GM19324 (cell line): Measurements from ENCODE around the gene MYPN.
"Not testable (repeated sequence)": the region's sequence is repeated elsewhere in the genome, so short reads cannot be mapped to it uniquely, and the experiment has no call there.

Experiments used
- ATAC-seq: cut with Tn5 transposase; IDR thresholded peaks from one replicate; pipeline ENCODE4 v1.9.1; 2021; ENCODE audit warnings: mild to moderate bottlenecking, moderate library complexity; ENCODE audit not compliant: unreplicated experiment, low FRiP score

Gene MYPN, protein sequence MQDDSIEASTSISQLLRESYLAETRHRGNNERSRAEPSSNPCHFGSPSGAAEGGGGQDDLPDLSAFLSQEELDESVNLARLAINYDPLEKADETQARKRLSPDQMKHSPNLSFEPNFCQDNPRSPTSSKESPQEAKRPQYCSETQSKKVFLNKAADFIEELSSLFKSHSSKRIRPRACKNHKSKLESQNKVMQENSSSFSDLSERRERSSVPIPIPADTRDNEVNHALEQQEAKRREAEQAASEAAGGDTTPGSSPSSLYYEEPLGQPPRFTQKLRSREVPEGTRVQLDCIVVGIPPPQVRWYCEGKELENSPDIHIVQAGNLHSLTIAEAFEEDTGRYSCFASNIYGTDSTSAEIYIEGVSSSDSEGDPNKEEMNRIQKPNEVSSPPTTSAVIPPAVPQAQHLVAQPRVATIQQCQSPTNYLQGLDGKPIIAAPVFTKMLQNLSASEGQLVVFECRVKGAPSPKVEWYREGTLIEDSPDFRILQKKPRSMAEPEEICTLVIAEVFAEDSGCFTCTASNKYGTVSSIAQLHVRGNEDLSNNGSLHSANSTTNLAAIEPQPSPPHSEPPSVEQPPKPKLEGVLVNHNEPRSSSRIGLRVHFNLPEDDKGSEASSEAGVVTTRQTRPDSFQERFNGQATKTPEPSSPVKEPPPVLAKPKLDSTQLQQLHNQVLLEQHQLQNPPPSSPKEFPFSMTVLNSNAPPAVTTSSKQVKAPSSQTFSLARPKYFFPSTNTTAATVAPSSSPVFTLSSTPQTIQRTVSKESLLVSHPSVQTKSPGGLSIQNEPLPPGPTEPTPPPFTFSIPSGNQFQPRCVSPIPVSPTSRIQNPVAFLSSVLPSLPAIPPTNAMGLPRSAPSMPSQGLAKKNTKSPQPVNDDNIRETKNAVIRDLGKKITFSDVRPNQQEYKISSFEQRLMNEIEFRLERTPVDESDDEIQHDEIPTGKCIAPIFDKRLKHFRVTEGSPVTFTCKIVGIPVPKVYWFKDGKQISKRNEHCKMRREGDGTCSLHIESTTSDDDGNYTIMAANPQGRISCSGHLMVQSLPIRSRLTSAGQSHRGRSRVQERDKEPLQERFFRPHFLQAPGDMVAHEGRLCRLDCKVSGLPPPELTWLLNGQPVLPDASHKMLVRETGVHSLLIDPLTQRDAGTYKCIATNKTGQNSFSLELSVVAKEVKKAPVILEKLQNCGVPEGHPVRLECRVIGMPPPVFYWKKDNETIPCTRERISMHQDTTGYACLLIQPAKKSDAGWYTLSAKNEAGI (N-terminal part only)

DNA sequence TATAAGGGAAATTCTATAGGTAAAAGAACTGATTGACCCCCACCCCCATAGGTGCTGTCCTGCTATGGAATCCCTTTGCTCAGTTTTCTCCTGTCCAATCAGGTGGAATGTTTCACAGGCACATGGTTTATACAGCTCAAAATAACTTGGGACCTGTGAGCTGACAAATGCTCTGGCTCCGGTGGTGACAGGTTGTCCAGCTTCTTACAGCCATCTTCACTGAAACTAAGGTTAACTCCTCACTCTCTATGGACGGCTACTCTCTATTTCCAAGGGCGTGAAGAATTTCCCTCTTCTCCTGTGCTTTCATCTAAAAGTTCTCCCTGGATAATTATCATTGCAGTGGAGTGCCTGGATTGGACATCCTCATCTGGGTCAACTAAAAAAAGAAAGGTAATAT is at the start of gene MYPN:
TSS of gene MYPN (plus strand) at position 158 of the 400 bp plus-strand sequence. CDS start 11,951 bp downstream, outside the sequence.
- ATAC-seq: no peak

DNA sequence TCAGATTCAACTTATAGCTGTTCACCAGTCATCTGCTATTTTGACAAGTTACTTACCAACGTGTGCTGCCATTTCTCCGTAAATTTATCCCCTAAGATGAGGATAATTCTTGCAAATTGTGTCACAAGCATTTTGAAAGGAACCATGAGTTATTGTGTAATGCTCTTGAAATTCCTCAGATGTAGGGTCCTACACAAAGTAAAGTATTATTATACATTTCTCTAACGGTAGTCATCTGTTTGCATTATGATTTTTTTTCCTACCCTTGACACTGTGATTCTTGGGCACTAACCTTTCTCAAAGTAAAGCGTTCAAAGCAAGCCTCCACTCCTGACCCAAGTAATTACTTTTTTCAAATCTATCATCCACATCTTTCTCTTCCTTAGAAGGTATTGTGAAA is 42.3 kb upstream of the MYPN start:
- no peak for ATAC-seq

DNA sequence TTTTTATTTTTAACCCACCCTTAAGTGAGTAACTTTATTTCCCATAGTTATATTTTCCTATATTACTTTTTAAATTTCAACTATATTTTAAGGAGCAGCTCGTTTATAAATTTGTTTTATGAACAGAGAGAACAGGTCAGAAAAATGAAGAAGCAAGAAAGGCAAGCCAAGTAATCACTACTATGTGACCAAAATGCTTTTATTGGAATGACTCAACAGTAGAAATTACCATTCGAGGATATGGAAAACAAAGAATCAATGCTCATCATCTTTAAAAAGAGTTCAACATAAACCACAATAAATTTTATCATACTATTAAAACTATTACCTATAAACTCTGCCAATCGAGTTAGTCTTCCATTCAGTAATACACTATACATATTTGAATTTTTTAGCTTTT is 41.8 kb upstream of the MYPN start:
- ATAC-seq: no peak

DNA sequence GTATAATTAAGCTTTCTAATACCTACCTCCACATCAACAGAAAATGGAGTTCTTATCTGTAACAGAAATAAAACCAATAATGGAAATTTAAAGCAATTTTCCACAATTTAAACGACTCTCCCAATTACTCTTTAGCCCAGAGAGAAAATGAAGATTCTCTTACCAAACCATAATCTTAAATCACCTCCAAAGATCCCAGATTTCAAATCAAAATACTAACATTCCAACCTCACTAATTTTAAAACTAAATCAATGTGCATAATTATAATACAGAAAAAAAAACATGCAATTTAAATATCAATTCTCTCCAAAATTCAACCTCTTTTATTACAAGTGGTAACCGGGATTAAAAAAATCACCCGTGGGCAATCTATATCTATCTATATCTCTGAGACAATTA is 35.7 kb upstream of the MYPN start:
- ATAC-seq: no peak

DNA sequence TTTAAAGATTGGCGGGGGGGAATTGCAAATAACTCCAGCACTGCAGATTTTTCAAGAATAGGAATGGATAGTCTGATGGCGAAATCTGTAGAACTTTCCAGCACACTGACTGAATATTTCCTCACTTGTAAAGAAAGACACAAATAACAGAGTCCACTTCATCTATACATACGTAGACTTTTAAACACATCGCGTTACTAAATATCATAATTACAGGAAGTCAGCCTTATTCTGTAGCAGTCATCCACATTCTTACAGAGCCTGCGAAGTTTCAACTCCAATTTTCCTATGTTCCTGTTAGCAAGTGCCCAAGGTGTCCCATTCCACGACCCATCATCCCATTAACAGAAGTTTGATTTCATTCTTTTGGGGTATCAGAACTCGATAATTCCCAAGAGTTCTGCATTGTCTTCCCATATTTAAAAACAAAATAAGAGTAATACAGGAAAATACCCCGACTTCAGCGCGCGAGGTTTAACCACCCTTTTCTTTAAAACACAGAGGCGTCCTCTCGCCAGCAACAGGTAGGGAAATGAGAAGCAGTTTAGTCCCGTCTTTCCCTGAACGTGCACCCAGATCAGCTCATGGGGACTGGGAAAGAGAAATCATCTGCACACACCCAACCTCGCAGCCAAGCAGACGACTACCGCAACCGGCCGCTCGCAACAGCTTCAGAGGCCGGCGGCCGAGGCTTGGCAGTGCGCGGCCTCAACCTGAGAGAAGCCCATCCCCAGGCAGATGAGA is 35.1 kb upstream of the MYPN start:
- ATAC-seq: no peak

DNA sequence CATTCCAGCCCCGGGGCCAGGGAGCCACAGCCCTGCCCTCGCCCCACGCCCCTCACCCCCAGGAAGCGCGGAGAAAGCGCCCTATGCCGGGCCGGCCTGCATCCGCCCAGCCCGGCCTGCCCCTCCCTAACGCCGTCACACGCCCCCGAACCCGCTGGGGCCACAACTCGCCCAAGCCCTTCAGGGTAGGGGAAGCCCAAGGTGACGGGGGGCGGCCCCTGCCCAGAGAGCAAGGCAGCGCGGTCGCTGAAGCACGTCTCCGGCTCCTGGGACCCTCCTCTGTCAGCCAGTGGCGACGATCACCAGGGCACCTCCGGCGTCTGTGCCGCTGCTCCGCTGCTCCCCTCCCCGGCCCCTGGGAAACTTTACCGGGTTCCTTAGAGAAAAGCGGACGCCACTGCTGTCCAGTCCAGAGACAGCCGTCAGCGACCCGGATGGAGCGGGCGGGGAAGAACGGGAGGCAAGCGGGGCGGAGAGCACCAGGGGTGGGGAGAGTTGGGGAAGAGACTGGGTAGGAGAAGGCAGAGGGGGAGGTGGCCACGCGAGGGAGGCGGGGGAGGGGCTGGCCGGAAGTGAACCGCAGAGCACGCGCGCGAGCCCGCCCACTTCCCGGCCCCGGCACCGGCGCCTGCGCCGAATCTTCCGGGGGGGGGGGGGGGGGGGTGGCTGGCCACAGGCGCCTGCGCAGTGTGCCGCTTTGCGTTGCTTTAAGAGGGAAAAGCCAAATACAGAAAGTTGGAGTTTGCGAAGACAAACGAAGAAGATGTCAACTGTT is 34.3 kb upstream of the MYPN start, which contains the start of gene HERC4:
TSS of gene HERC4 (minus strand) at position 509 of the 775 bp plus-strand sequence. CDS start 2,175 bp downstream, outside the sequence.
- ATAC-seq: peak; percentile 91

DNA sequence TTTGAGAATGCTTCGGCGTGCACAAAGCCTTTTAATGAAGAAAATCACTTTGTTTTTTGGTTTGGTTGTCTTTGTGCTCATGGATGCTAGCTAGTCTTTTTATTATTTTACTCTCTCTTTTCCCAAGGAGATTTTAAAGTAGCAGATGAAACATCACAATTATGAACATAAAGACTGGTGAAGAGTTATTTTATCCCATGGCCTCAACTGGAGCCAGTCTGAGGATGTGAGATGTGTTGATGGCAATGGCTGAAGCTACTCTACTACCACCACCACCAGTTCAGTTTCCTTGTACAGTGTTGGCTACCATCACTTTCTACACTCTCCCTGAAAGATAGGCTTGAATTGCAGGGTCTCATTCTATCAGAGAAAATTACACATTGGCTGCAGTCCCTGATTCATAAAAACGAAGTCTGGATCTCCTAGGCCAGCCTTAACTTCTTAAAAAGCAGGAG is 33.7 kb upstream of the MYPN start:
- ATAC-seq: no peak

DNA sequence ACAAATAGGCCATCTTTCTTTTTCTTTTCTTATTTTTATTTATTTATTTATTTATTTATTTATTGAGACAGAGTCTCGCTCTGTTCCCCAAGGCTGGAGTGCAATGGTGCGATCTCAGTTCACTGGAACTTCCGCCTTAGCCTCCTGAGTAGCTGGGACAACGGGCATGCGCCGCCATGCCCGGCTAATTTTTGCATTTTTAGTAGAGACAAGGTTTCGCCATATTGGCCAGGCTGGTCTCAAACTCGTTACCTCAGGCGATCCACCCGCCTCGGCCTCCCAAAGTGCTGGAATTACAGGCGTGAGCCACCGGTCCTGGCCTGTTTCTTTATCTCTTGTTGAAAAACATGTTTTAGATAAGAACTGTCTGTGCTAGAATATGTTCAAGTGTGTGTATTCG is 33.2 kb upstream of the MYPN start:
- not testable (repeated sequence) for ATAC-seq

DNA sequence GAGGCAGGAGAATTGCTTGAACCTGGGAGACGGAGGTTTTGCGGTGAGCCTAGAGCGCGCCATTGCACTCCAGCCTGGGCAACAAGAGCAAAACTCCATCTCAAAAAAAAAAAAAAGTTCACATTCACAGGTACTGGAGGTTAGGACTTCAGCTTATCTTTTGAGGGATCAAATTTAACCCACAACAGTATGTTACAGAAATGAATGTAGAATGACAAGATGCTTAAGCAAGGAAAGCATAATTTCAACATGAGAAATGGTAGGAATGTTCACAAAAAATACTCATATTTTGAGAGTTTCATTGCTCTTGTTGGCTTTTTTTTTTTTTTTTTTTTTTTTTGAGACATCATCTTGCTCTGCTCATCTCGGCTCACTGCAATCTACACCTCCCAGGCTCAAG is 32.3 kb upstream of the MYPN start:
- no peak for ATAC-seq

DNA sequence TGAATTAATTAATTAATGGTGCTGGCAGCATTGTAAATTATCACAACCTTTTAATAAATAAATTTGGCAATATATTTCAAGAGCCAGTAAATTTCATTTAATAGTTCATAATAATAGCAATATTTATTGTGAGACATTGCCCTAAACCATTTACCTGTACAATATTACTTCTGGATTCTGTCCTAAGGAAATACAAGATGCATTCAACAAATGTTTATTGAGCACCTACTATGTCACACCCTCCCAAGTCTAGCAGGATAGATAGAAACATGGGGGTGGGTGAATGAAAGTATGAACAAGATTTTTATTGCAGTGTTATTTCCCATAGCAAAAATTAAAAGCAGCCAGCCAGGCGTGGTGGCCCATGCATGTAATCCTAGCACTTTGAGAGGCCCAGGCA is 29.9 kb upstream of the MYPN start:
- no peak for ATAC-seq

DNA sequence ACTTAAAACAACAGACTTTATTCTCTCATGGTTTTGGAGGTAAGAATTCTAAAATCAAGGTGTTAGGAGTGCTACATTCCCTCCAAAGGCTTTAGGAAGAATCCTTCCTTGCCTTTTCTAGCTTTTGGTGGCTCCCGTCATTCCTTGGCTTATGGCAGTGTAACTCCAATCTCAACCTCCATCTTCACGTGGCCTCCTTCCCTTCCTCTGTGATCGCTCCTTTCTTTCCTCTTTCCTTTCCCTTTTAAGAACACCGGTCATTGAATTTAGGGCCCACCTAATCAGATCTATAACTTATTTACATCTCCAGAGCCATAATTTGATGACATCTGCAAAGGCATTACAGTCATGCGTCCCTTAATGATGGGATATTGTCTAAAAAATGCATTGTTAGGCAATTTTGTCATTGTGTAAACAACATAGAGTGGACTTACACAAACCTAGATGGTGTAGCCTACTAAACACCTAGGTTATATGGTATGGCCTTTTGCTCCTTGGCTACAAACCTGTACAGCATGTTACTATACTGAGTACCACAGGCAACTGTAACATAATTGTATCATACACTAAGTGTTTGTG is 28.3 kb upstream of the MYPN start:
- ATAC-seq: no peak

DNA sequence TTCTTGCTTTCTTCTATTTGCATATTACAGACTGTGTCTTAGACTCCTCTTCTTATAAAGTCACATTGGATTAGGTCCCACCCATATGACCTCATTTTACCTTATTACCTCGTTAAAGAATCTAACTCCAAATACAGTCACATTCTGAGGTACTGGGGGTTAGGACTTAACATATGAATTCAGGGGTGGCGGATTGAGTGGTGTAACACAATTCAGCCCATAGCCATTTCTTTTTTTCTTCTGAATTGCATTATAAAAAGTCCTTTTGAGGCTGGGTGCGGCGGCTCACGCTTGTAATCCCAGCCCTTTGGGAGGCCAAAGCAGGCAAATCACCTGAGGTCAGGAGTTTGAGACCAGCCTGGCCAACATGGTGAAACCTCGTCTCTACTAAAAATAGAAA is 27.4 kb upstream of the MYPN start:
- no peak for ATAC-seq

DNA sequence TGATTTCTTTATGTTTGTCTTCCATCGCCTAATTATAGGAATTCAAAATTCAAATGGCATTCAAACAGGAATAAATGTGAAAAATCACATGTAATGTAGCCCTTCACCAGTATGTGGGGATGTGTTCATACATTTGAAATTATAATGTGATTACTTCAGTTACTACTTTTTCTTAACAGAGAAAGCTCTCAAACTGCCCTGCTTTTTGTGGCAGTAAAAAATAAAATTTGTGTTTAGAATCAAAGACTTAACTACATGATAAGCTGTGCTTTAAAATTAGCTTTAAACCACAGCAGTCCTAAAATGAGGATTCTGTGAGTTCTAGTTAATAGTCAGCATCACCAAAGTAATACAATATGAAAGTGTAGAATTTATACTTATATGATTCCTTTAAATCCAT is 26.4 kb upstream of the MYPN start:
- ATAC-seq: no peak

DNA sequence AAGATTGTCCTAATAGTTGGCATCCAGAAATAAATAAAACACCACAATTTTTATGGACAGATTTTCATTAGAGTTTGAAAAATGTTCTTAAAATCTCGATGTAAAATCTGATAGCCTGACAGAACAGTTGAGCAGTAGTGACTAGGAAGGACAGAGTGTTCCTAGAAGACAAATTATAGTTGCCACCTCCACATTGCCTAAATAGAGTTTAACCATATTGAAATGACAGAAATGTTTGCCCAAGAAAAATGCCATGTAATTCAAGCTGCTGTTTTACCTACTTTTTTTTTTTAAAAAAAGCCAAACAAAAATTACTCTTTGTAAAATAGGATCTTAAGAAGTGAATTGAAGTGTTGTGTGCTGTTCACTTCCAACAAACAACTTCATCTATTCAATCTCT is 25.3 kb upstream of the MYPN start:
- ATAC-seq: no peak

DNA sequence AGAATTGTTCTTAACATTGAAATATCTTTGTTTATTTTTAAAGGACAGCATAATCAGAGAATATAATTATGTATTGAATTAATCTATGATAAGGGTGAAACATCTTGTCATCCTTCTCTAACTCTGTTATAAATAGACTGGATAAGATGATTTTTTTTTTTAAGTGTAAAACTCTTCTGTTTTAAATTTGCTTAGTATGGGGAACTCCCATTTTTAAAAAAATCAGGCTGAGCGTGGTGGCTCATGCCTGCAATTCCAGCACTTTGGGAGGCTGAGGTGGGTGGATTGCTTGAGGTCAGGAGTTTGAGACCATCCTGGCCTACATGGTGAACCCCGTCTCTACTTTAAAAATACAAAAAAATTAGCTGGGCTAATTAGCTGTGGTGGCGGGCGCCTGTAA is 24.8 kb upstream of the MYPN start:
- no peak for ATAC-seq

DNA sequence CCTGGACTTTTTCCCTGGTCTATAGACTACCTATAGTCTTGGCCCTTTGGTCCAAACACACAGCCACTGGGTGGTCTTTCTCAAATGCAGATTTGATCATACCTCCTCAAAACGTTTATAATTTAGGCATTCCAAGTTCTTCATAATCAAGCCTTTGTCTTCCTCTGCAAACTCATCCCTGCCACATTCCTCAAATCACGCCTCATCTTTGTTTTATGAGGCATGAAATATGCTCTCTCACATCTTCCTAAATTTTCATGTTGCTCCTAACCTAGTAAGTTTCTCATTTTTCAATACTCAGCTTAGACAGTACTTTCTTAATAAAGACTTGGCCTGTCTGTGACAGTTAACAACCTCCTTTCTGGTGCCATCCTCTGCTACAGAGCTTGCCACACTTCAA is 23.3 kb upstream of the MYPN start:
- ATAC-seq: no peak

DNA sequence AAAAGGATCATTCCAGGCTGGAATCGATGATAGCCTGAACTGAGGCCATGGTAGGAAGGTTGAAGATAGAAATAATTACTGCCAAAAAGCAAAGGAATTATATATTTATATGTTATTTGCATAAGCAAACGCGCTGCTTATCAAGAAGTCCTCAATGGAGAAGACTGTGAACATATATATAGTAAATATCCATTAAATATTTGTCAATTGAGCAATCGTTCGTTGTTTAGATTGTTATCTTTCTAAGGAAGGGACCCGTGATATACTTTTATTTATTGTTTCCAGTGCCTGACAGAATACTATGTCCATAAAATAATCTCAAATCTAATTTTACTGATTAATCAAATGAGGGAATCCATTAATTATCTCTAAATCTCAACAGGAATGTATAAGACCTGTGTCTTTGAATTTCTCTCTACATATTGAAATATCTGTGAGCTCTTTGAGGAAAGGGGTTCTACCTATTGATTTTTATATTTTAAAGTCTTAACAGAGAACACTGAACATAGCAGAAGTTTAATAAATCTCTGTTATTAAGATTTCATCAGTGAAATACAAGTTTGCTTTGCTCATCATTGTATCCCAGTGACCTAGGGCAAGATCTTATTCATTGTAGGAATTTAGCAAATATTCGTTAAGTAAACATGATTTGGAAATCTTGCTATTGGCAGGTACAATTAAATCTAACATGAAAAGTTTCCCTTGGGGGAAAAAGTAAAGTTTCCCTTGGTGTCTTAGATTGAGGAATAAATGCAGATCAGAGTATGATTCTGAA is 22.2 kb upstream of the MYPN start:
- ATAC-seq: no peak
